MCF 10A (cell line): ENCODE measurements around the gene RBM38. TPM values are rescaled to one million over a fixed set of nuclear protein-coding genes. Genes with fewer than 3 reads are reported as not detected.
"Not testable (repeated sequence)": the region's sequence is repeated elsewhere in the genome, so short reads cannot be mapped to it uniquely, and the experiment has no call there.

Source experiments
- BruUV-seq: library from RNA; stranded (reverse); fragments of 400-500 nt; replicated peaks from 2 replicates; lab custom pipeline; 2021; lab: Mats Ljungman, UMichigan
- CTCF ChIA-PET: fragments of 300-600 bp; sonication (Branson Sonifier 250); formaldehyde crosslinking; extraction: SDS; loops from one replicate; lab custom pipeline; 2021; ENCODE audit warnings: antibody characterized with exemption, inconsistent platforms; lab: Yijun Ruan, JAX
- POLR2A ChIA-PET: fragments of 300-600, 350-650 bp; sonication (Branson Sonifier 250); formaldehyde crosslinking; extraction: SDS; loops from one replicate; lab custom pipeline; 2020; ENCODE audit warnings: antibody characterized with exemption, inconsistent platforms; lab: Yijun Ruan, JAX
- DNase-seq: peaks from one replicate; pipeline ENCODE4 v3.0.0-alpha.2; 2018; ENCODE audit not compliant: unreplicated experiment
- H3K27ac Mint-ChIP-seq: one replicate; pipeline ENCODE4 v1.8.0; 2022; ENCODE audit warnings: mild to moderate bottlenecking, low read depth, mixed read lengths; ENCODE audit not compliant: unreplicated experiment
- H3K27me3 Mint-ChIP-seq: one replicate; pipeline ENCODE4 v1.8.0; 2022; ENCODE audit warnings: mixed read lengths; ENCODE audit not compliant: insufficient read depth, unreplicated experiment
- H3K36me3 Mint-ChIP-seq: one replicate; pipeline ENCODE4 v1.8.0; 2022; ENCODE audit warnings: mild to moderate bottlenecking, moderate library complexity, mixed read lengths; ENCODE audit not compliant: insufficient read depth, unreplicated experiment
- H3K4me1 Mint-ChIP-seq: one replicate; pipeline ENCODE4 v1.8.0; 2022; ENCODE audit warnings: mixed read lengths; ENCODE audit not compliant: insufficient read depth, unreplicated experiment
- H3K4me3 Mint-ChIP-seq: one replicate; pipeline ENCODE4 v1.8.0; 2022; ENCODE audit warnings: mild to moderate bottlenecking, moderate library complexity, mixed read lengths; ENCODE audit not compliant: unreplicated experiment
- H3K9me3 Mint-ChIP-seq: one replicate; pipeline ENCODE4 v1.8.0; 2022; ENCODE audit warnings: mixed read lengths; ENCODE audit not compliant: unreplicated experiment
- CTCF ChIP-seq: fragments of 200-600 bp; IDR thresholded peaks from one replicate; pipeline ENCODE4 v1.8.0; 2022; ENCODE audit warnings: antibody characterized with exemption, mild to moderate bottlenecking; ENCODE audit not compliant: unreplicated experiment
- intact Hi-C: fragments of 100-400 bp; cut with micrococcal nuclease; formaldehyde crosslinking; loops from 2 replicates; pipeline ENCODE4 v1.14.1; 2022
- total RNA-seq: library from RNA; stranded (reverse); gene quantifications from 2 replicates; pipeline ENCODE4 v1.2.3, GENCODE V29; 2022

Gene RBM38
- total RNA-seq, 1 experiment from 2014 or later = 5.1 TPM

DNA sequence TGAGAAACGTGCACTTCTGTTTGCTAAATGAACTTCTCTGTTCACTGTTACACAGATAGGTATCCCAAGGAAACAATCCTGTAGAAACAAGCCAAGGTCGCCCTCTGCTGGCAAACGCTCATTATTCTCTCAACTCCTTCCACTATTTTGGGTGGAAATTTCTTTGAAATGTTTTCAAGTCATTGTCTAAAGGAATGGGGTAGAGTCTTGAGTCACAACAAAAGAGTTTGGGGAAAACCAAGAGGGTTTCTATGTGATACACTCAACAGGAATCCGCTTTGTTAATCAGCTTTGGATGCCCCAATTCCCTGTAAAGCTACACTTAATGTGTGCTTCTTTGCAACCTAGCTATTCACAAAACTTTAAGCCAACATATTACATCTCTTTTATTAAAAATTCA lies 44.7 kb upstream of the RBM38 start:
- Mint-ChIP-seq H3K27me3 (no peaks in the 10 kb centered on the region), H3K36me3 (no peaks in the 10 kb centered on the region), H3K9me3 (no peaks in the 10 kb centered on the region), H3K27ac (no peak overlapping the region), H3K4me1 (no peaks in the 10 kb centered on the region), H3K4me3 (no peak overlapping the region)
- BruUV-seq = no TSS peak
- ChIA-PET POLR2A (interaction anchor here (1.1 to 1.5 kb wide), 2 partner anchors 14 to 168 kb away, joined by 3 to 5 read pairs; no protein-coding TSS in a partner anchor), CTCF (interaction anchor here (0.6 to 14.7 kb wide), 53 partner anchors 11 to 1160 kb away, joined by 3 to 485 read pairs (median 4); partner anchors contain the start of genes PMEPA1 and SPO11)
- intact Hi-C loops = loop anchor here (1.0 to 5.0 kb wide), 2 partner anchors 257 to 794 kb away; no protein-coding TSS in a partner anchor
- TF ChIP-seq CTCF = peak; percentile 66
- DNase-seq = peak; percentile 75

GRCh38 chr20:57347393-57347792 lies 43.8 kb upstream of the RBM38 start:
- BruUV-seq = no TSS peak
- ChIA-PET POLR2A (interaction anchor here (1.5 kb wide), 1 partner anchor 168 kb away, joined by 3 read pairs; no protein-coding TSS in a partner anchor), CTCF (interaction anchor here (0.5 to 14.7 kb wide), 17 partner anchors 17 to 800 kb away, joined by 3 to 485 read pairs (median 5); partner anchors contain the start of gene SPO11)
- Mint-ChIP-seq H3K27me3 (no peaks in the 10 kb centered on the region), H3K4me1 (peaks cover 7% of the 10 kb centered on the region), H3K36me3 (peaks cover 7% of the 10 kb centered on the region), H3K27ac (no peak overlapping the region), H3K9me3 (no peaks in the 10 kb centered on the region), H3K4me3 (no peak overlapping the region)
- no peak for TF ChIP-seq CTCF
- intact Hi-C loops = loop anchor here (5.0 kb wide), 1 partner anchor 795 kb away; no protein-coding TSS in a partner anchor
- no peak for DNase-seq

DNA sequence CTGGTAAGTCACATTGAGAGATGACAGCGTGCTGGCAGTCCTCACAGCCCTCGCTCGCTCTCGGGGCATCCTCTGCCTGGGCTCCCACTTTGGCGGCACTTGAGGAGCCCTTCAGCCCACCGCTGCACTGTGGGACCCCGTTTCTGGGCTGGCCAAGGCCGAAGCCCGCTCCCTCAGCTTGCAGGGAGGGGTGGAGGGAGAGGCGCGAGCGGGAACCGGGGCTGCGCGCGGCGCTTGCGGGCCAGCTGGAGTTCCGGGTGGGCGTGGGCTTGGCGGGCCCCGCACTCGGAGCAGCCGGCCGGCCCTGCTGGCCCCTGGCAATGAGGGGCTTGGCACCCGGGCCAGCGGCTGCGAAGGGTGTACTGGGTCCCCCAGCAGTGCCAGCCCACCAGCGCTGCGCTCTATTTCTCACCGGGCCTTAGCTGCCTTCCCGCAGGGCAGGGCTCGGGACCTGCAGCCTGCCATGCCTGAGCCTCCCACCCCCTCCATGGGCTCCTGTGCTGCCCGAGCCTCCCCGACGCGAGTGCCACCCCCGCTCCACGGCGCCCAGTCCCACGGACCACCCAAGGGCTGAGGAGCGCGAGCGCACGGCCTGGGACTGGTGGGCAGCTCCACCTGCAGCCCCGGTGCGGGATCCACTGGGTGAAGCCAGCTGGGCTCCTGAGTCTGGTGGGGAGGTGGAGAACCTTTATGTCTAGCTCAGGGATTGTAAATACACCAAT lies 42.8 kb upstream of the RBM38 start:
- peaks cover 14% of the 10 kb centered on the region for H3K36me3 Mint-ChIP-seq
- ChIA-PET POLR2A (interaction anchor here (1.4 to 2.4 kb wide), 2 partner anchors 25 to 261 kb away, joined by 4 to 8 read pairs; no protein-coding TSS in a partner anchor), CTCF (interaction anchor here (0.6 to 14.7 kb wide), 11 partner anchors 9 to 864 kb away, joined by 3 to 485 read pairs (median 4); partner anchors contain the start of gene SPO11)
- intact Hi-C loops = loop anchor here (5.0 kb wide), 1 partner anchor 796 kb away; no protein-coding TSS in a partner anchor
- not testable (repeated sequence) for H3K9me3 Mint-ChIP-seq, H3K4me3 Mint-ChIP-seq, BruUV-seq, DNase-seq, H3K27ac Mint-ChIP-seq, H3K27me3 Mint-ChIP-seq
- H3K4me1 Mint-ChIP-seq = peaks cover 15% of the 10 kb centered on the region

DNA sequence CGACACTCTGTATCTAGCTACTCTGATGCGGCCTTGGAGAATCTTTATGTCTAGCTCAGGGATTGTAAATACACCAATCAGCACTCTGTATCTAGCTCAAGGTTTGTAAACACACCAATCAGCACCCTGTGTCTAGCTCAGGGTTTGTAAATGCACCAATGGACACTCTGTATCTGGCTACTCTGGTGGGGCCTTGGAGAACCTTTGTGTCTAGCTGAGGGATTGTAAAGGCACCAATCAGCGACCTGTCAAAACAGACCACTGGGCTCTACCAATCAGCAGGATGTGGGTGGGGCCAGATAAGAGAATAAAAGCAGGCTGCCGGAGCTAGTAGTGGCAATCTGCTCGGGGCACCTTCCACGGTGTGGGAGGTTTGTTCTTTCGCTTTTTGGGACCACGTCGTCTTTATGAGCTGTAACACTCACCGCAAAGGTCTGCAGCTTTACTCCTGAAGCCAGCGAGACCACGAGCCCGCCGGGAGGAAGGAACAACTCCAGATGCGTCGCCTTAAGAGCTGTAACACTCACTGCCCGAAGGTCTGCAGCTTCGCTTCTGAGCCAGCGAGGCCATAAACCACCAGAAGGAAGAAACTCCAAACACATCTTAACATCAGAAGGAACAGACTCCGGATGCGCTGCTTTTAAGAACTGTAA lies 42.1 kb upstream of the RBM38 start:
- not testable (repeated sequence) for H3K4me3 Mint-ChIP-seq, H3K9me3 Mint-ChIP-seq, H3K27me3 Mint-ChIP-seq, H3K27ac Mint-ChIP-seq, DNase-seq, BruUV-seq
- peaks cover 15% of the 10 kb centered on the region for H3K4me1 Mint-ChIP-seq
- peaks cover 21% of the 10 kb centered on the region for H3K36me3 Mint-ChIP-seq
- intact Hi-C loops = loop anchor here (5.0 kb wide), 1 partner anchor 797 kb away; no protein-coding TSS in a partner anchor
- POLR2A ChIA-PET = interaction anchor here (1.0 to 2.4 kb wide), 5 partner anchors 16 to 262 kb away, joined by 3 to 8 read pairs (median 4); no protein-coding TSS in a partner anchor
- CTCF ChIA-PET = interaction anchor here (0.6 to 14.7 kb wide), 8 partner anchors 9 to 863 kb away, joined by 3 to 485 read pairs (median 6); partner anchors contain the start of gene SPO11
